H1 (cell line): ENCODE data around the gene ECI1. TPM values are rescaled to one million over a fixed set of nuclear protein-coding genes. Genes with fewer than 3 reads are reported as not detected.
"Not testable (repeated sequence)": the region's sequence is repeated elsewhere in the genome, so short reads cannot be mapped to it uniquely, and the experiment has no call there.

Source experiments
- CTCF ChIA-PET: fragments of 300-600 bp; sonication (Branson Sonifier 250); formaldehyde crosslinking; loops from one replicate; lab custom pipeline; 2021; ENCODE audit not compliant: partially characterized antibody; lab: Charles Lee
- POLR2A ChIA-PET: fragments of 300-600 bp; sonication (Branson Sonifier 250); formaldehyde crosslinking; loops from one replicate; lab custom pipeline; 2021; ENCODE audit warnings: inconsistent platforms; ENCODE audit not compliant: partially characterized antibody; lab: Charles Lee
- DNase-seq, 2 experiments: peaks; one replicate each; pipeline versions ENCODE4 v3.0.0 to v3.0.0-alpha.2; 2010 to 2022; ENCODE audit warnings: low spot score in 2 of 2, low read depth in 1 of 2, mixed read lengths in 1 of 2
- FAIRE-seq: peaks from 2 replicates; lab custom pipeline; 2011; peaks lifted over from hg19 to GRCh38; lab: Jason Lieb, UNC
- H2AFZ ChIP-seq: 2 replicates; pipeline ENCODE4 v1.8.1; 2012; ENCODE audit warnings: low read length, inconsistent platforms
- H2AK5ac ChIP-seq: 2 replicates; pipeline ENCODE4 v1.6.1; 2013; ENCODE audit warnings: low read depth, low read length
- H2BK120ac ChIP-seq: replicated peaks from 2 replicates; pipeline ENCODE3; 2013; ENCODE audit warnings: low read depth, low read length, inconsistent platforms
- H2BK12ac ChIP-seq: 2 replicates; pipeline ENCODE4 v1.6.1; 2013; ENCODE audit warnings: low read depth, low read length
- H2BK15ac ChIP-seq: 2 replicates; pipeline ENCODE4 v1.6.1; 2013; ENCODE audit warnings: low read length
- H2BK20ac ChIP-seq: 2 replicates; pipeline ENCODE4 v1.6.1; 2013; ENCODE audit warnings: low read length
- H2BK5ac ChIP-seq: 2 replicates; pipeline ENCODE4 v1.6.1; 2013; ENCODE audit warnings: low read depth, low read length
- H3K14ac ChIP-seq: 2 replicates; pipeline ENCODE4 v1.6.1; 2013; ENCODE audit warnings: inconsistent platforms; ENCODE audit not compliant: insufficient read length
- H3K18ac ChIP-seq: 2 replicates; pipeline ENCODE4 v1.6.1; 2013; ENCODE audit warnings: low read length; ENCODE audit errors: extremely low read depth
- H3K23ac ChIP-seq: 2 replicates; pipeline ENCODE4 v1.6.1; 2013; ENCODE audit warnings: inconsistent platforms; ENCODE audit not compliant: insufficient read length
- H3K23me2 ChIP-seq: 2 replicates; pipeline ENCODE4 v1.6.1; 2013; ENCODE audit warnings: low read depth, low read length
- H3K27ac ChIP-seq: 2 replicates; pipeline ENCODE4 v1.6.1; 2011; ENCODE audit warnings: low read depth, low read length, inconsistent platforms
- H3K27me3 ChIP-seq, 4 experiments: replicated peaks in 1 of 4; 1 replicate in 1 of 4; 2 replicates in 3 of 4; pipeline versions ENCODE4 v1.6.1 to v1.8.1; 2011 to 2013; ENCODE audit warnings: low read length in 3 of 4, mild to moderate bottlenecking in 3 of 4, inconsistent platforms in 2 of 4, mixed read lengths in 2 of 4, moderate library complexity in 1 of 4; ENCODE audit not compliant: control insufficient read depth in 3 of 4, insufficient read depth in 3 of 4; ENCODE audit errors: extremely low read depth in 1 of 4
- H3K36me3 ChIP-seq, 4 experiments: 2 replicates each; pipeline versions ENCODE4 v1.6.1 to v1.8.1; 2011 to 2013; ENCODE audit warnings: mild to moderate bottlenecking in 4 of 4, low read length in 3 of 4, moderate library complexity in 2 of 4, control low read depth in 1 of 4, inconsistent platforms in 1 of 4; ENCODE audit not compliant: insufficient read depth in 4 of 4, control insufficient read depth in 2 of 4
- H3K4ac ChIP-seq: replicated peaks from 2 replicates; pipeline ENCODE3; 2013; ENCODE audit warnings: low read length, low read depth, mixed read lengths, inconsistent platforms; ENCODE audit not compliant: insufficient read length
- H3K4me1 ChIP-seq, 4 experiments: replicated peaks in 1 of 4; 1 replicate in 1 of 4; 2 replicates in 3 of 4; pipeline versions ENCODE4 v1.6.1 to v1.8.1; 2011 to 2013; ENCODE audit warnings: low read length in 3 of 4, inconsistent platforms in 2 of 4, mixed read lengths in 1 of 4; ENCODE audit not compliant: insufficient read depth in 4 of 4, control insufficient read depth in 3 of 4
- H3K4me2 ChIP-seq, 2 experiments: 2 replicates each; pipeline versions ENCODE4 v1.6.1 to v1.8.1; 2011 to 2013; ENCODE audit warnings: low read depth in 2 of 2, low read length in 2 of 2, control low read depth in 1 of 2, inconsistent platforms in 1 of 2, mild to moderate bottlenecking in 1 of 2; ENCODE audit not compliant: insufficient read depth in 1 of 2
- H3K4me3 ChIP-seq, 4 experiments: fragments of 200-600, 300-600 bp in 1 of 4; sonication (generic), shearing (Covaris generic), sonication (Bioruptor Twin) in 1 of 4; 2 replicates each; pipeline versions ENCODE4 v1.5.1 to v1.8.1; 2011 to 2016; ENCODE audit warnings: low read length in 4 of 4, low read depth in 3 of 4, control low read depth in 2 of 4, inconsistent platforms in 2 of 4, mild to moderate bottlenecking in 2 of 4, mixed read lengths in 1 of 4, moderate library complexity in 1 of 4; ENCODE audit not compliant: insufficient read depth in 2 of 4; ENCODE audit errors: extremely low read depth in 1 of 4
- H3K56ac ChIP-seq: replicated peaks from 2 replicates; pipeline ENCODE3; 2013; ENCODE audit warnings: low read depth, mild to moderate bottlenecking, mixed read lengths, low read length, inconsistent platforms; ENCODE audit not compliant: insufficient read length
- H3K79me1 ChIP-seq: 2 replicates; pipeline ENCODE4 v1.6.1; 2013; ENCODE audit warnings: low read depth, low read length, control low read depth
- H3K79me2 ChIP-seq, 2 experiments: 2 replicates each; pipeline versions ENCODE4 v1.6.1 to v1.8.1; 2012 to 2013; ENCODE audit warnings: low read length in 2 of 2, mild to moderate bottlenecking in 2 of 2, inconsistent platforms in 1 of 2; ENCODE audit not compliant: insufficient read depth in 2 of 2, control insufficient read depth in 1 of 2
- H3K9ac ChIP-seq, 4 experiments: replicated peaks in 1 of 4; 1 replicate in 1 of 4; 2 replicates in 3 of 4; pipeline versions ENCODE4 v1.6.1 to v1.8.1; 2011 to 2013; ENCODE audit warnings: low read depth in 3 of 4, low read length in 3 of 4, control low read depth in 2 of 4, mild to moderate bottlenecking in 2 of 4, moderate library complexity in 2 of 4, inconsistent platforms in 1 of 4; ENCODE audit errors: extremely low read depth in 1 of 4
- H3K9me3 ChIP-seq, 2 experiments: 2 replicates each; pipeline versions ENCODE4 v1.6.1 to v1.8.1; 2012 to 2013; ENCODE audit warnings: mild to moderate bottlenecking in 2 of 2, moderate library complexity in 2 of 2, control low read depth in 1 of 2, inconsistent platforms in 1 of 2, low read depth in 1 of 2, low read length in 1 of 2, mixed read lengths in 1 of 2; ENCODE audit not compliant: insufficient read depth in 2 of 2
- H4K20me1 ChIP-seq, 2 experiments: replicated peaks in 1 of 2; 2 replicates each; pipeline versions ENCODE3 to v1.8.1; 2011 to 2013; ENCODE audit warnings: inconsistent platforms in 2 of 2, low read length in 2 of 2, mild to moderate bottlenecking in 1 of 2; ENCODE audit not compliant: insufficient read depth in 2 of 2, control insufficient read depth in 1 of 2
- H4K5ac ChIP-seq: 2 replicates; pipeline ENCODE4 v1.6.1; 2013; ENCODE audit warnings: low read length, low read depth, mixed read lengths, inconsistent platforms; ENCODE audit not compliant: insufficient read length
- H4K8ac ChIP-seq: 2 replicates; pipeline ENCODE4 v1.8.0; 2013; ENCODE audit warnings: mild to moderate bottlenecking, moderate library complexity, low read length, inconsistent platforms; ENCODE audit not compliant: insufficient read depth; ENCODE audit errors: extremely low read depth
- H4K91ac ChIP-seq: replicated peaks from 2 replicates; pipeline ENCODE3; 2013; ENCODE audit warnings: low read length, mixed read lengths, inconsistent platforms; ENCODE audit not compliant: insufficient read length
- WGBS, 2 experiments: shearing (Covaris generic) in 1 of 2; methylation state at CpG; one replicate each; pipeline versions ENCODE4 v1.1.6 to v1.1.7; 2013 to 2015; ENCODE audit warnings: low lambda C conversion rate in 2 of 2, mixed read lengths in 2 of 2, inconsistent platforms in 1 of 2, low coverage in 1 of 2, missing lambda C conversion rate in 1 of 2; ENCODE audit not compliant: insufficient replicate concordance in 2 of 2, insufficient coverage in 1 of 2, insufficient read length in 1 of 2; ENCODE audit errors: extremely low coverage in 1 of 2, missing lambda C conversion rate in 1 of 2; 5-methylcytosine and 5-hydroxymethylcytosine counted together
- polyA plus RNA-seq, 7 experiments: library from polyadenylated mRNA; depleted of rRNA in 3 of 7; stranded (reverse) in 5 of 7; unstranded in 2 of 7; fragments of >200 nt in 5 of 7; fragments of 200-250 nt in 2 of 7; gene quantifications; 1 replicate in 5 of 7; 2 replicates in 1 of 7; 4 replicates in 1 of 7; pipeline versions ENCODE4 v1.2.1 to v1.2.3, GENCODE V29; 2011 to 2013; ENCODE audit warnings: missing spikeins in 2 of 7, mixed read lengths in 2 of 7
- total RNA-seq: library from RNA; stranded (reverse); fragmentation: NEBNext Ultra II Directional; extraction: Animal tissue kit (Norgen Biotek cat#: 25700); gene quantifications from 2 replicates; pipeline ENCODE4 v1.2.1, GENCODE V29; 2021

ECI1 gene
- total and polyA plus RNA-seq, 2 of the 8 experiments (the other 6 are each of a cell fraction or from before 2014, with no cell fraction given) = 79.5 to 151 TPM

GRCh38 chr16:2203119-2203688 lies 48.2 kb downstream of the ECI1 start:
- POLR2A ChIA-PET = interaction anchor here (0.6 to 15.1 kb wide), 6 partner anchors 9 to 678 kb away, joined by 3 to 156 read pairs (median 4); partner anchors contain the start of genes PGP and TRAF7
- H3K9me3 ChIP-seq, DNase-seq, H3K23ac ChIP-seq, H3K56ac ChIP-seq, H2BK12ac ChIP-seq, H2BK120ac ChIP-seq, FAIRE-seq, H3K14ac ChIP-seq, H4K5ac ChIP-seq, H3K18ac ChIP-seq, H2AFZ ChIP-seq, H3K27ac ChIP-seq, H4K8ac ChIP-seq, H3K4ac ChIP-seq, H3K79me1 ChIP-seq, H4K91ac ChIP-seq, H3K9ac ChIP-seq, H2BK15ac ChIP-seq, H2BK20ac ChIP-seq, H3K4me3 ChIP-seq, H2BK5ac ChIP-seq, H3K4me2 ChIP-seq, H3K79me2 ChIP-seq, H4K20me1 ChIP-seq: not testable (repeated sequence)
- H3K4me1 ChIP-seq = peaks cover 0 to 10% (median 7%) of the 10 kb centered on the region in 4 experiments; a peak in 6 of 7 replicates
- H3K23me2 ChIP-seq = peaks cover 11% of the 10 kb centered on the region; the same call in 1 of the 2 replicates
- H3K36me3 ChIP-seq = peaks cover 0 to 14% (median 6%) of the 10 kb centered on the region in 4 experiments; a peak in 5 of 8 replicates
- H2AK5ac ChIP-seq = 0 out of 2 replicates have a peak overlapping the region, but pooled peaks have one; percentile 53
- 94% methylated on average over 8 of the region's 8 CpGs; no CpG with 5 or more reads in 1 of the 2 experiments for WGBS, 2 experiments
- H3K27me3 ChIP-seq = peaks cover 0 to 14% (median 6%) of the 10 kb centered on the region in 4 experiments; a peak in 5 of 7 replicates
- CTCF ChIA-PET = interaction anchor here (0.7 to 2.7 kb wide), 6 partner anchors 8 to 156 kb away, joined by 3 to 23 read pairs (median 3); no protein-coding TSS in a partner anchor
